SKM-1 (cell line): Measurements from ENCODE around the gene TOP1.

Experiments
- DNase-seq: peaks from one replicate; lab custom pipeline; 2025; ENCODE audit not compliant: unreplicated experiment; lab: John Stamatoyannopoulos, UW

Gene TOP1

DNA sequence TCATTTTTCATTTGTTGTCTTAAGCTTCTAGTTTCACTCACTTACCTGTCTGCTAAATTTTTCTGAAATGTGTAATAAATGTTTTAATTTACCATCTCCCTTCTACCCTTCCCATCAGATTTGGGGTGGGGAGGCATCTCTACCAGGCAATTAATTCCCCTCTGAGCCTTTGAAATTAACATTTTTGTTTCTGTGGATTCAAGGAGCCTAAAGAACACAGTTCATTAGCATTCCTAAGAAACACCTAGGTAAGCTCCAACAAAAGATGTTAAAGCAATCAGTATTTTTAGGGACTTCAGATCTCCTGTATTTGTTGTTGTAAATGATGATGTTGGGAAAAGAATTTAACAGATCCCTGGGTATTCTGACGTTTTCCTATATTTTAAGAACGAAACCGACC is 6.6 kb downstream of the TOP1 start:
- DNase-seq: no peak

- DNase-seq: no peak
These were observed 8.6 kb downstream of the TOP1 start for GRCh38 chr20:41037179-41037578.

DNA sequence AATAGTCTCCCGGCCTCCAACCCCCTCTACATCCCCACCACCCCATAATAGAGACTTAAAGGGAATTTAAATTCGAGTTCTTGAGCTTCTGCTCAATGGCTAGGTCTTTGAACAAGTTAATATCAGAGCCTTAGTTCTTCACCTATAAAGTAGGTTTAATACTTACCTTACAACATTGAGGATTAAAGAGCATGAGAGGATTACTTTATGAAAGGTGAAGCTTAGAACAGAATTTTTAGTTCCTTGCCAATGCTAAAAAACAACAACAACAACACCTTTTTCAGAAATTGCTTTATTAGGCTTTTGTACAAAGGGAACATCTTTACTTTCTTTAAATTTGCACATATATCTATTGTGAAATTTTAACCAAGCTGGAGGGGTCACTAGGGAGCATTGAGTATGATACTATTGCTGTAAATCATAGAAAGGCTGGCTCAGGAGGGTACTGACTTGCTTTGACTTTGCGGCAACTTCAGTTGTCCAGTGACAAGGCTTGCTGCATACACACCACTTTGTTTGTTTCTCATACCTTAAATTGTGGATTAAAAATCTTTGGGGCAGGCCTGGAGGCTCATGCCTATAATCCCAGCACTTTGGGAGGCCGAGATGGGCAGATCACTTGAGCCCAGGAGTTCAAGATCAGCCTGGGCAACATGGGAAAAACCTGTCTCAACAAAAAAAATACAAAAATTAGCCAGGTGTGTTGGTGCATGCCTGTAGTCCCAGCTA is 9.7 kb downstream of the TOP1 start:
- DNase-seq: no peak

DNA sequence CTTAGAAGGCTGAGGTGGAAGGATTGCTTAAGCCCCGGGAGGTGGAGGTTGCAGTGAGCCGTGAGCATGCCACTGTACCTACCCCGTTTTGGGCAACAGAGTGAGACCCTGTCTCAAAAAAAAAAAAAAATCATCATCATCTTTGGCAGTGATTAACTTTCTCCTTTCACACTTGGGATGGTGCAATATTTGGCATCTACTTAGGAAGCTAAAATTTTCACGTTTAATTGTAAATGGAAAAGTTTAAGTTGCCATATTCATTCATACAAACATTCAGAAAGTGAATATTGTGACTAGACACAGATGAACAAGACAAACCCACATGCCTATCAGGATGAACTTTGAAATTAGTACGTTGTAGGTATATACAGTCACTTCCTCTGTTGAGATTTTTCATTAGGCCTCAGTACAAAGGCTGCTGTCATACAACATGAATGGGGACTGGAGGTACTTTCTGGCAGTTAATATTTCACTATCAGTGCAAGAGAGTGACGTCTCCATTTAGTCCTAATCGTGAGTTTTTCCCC is 10.3 kb downstream of the TOP1 start:
- DNase-seq: no peak

DNA sequence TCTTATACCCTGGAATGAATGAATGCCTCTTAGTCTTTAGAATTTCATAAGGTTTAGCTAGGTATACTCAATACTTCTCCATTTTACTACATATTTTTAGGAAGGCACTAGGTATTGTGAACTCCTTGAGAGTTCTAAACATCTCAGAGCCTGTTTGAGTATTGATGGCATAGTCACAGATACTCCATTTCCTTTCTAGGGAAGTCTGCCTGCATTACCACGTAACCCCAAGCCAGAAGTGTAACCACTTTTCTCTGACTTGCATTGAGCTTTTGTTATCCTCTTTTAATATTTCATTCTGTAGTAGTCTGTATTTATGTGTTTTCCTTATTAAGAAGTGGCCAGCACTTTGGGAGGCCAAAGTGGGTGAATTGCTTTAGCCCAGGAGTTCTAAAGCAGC is 12.2 kb downstream of the TOP1 start:
- no peak for DNase-seq

- DNase-seq: no peak
These were observed 13.1 kb downstream of the TOP1 start for GRCh38 chr20:41041693-41042092.

DNA sequence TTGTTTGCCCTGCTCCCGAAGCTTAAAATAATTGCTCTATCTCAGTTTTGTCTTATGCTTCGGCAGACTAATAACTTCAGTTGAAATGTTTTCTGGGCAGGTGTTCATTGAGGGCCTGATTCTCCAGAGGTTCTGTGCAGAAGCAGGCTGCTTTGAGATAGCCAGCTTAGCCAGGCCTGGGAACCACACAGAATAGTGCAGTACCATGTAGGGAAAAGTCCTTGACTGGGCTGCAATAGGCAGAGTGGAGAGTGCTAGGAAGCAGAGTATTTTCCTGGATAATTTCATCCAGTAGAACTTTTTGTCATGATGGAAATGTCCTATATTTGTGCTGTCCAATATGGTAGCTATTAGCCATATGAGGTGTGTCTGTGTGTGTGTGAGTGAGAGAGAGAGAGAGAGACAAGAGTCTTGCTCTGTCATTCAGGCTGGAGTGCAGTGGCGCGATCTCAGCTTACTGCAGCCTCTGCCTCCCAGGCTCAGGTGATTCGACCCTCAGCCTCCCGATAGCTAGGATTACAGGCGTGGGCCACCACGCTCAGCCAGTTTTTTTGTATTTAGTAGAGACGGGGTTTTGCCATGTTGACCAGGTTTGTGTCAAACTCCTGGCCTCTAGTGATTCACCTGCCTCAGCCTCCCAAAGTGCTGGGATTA is 15.9 kb downstream of the TOP1 start:
- no peak for DNase-seq

DNA sequence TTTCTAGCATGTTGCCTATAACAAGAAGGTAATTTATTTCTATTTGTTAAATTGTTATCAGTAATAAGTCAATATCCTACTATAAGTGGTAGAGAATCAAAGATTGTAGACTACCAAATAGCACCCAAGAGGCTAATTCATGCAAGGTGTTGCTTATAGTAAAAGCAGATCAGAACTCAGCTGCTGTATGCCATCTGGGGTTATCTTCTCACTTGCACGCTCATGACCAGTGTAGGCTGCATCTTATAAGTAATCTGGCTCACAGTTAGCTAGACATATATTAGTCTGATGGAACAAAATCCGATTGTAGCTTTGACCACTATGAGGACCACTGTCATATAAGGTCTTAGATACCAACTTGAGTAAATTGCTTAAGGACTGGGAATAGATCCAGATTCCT is 17.0 kb downstream of the TOP1 start:
- DNase-seq: no peak

- DNase-seq: no peak
These were observed 18.1 kb downstream of the TOP1 start for GRCh38 chr20:41046716-41047115.

- no peak for DNase-seq
These were observed 18.8 kb downstream of the TOP1 start for GRCh38 chr20:41047279-41047974.

GRCh38 chr20:41047975-41048305 is 19.3 kb downstream of the TOP1 start:
- no peak for DNase-seq

GRCh38 chr20:41048461-41049301 is 20.1 kb downstream of the TOP1 start:
- DNase-seq: no peak

DNA sequence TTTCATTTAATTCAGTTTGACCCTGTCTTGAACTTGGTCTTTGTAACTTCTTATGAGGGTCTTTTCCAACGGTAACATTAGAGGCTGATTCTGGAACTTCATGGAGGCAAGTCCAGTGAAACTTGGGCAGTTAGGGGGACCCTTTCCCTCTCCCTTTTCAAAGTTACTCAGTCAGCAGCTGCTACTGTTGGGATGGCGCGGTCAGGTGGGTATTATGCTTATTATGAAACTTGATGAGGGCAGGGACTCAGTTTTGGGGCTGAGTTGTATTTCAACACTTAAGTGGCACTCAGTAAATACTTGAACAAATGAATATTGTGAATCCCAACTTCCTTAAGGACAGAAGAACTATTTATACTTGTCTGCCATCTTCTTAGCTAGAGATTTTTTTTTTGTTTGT is 20.8 kb downstream of the TOP1 start:
- DNase-seq: no peak

DNA sequence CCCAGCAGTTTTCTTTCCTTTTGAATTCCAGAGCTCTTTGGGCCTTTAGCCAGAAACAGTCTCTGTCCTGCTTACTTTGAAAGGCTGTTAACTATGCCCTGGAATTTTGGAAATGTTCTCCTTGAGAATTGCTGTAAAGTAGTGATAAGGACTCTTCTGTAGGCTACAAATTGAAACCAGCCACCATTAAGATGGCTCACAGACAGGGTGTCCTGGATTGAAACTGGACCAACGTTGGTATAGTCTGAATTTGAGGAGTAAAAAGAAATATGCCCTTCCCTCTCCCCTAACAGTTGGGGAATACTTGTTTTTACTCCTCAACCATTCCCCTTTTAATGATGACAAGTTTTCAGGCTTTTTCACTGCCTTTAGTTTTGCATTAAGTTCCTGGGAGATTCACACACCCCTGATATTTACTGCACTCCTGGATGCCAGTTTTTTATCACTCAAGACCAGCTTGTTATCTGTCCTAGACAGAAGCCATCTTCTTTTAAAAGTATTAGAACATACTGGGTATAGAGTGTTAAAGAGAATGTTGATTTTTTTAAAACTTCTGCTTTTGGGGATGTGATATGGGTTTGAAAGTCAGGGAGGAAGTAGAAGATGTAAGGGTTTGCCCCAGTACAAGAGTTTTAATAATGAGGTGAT is 21.9 kb downstream of the TOP1 start:
- DNase-seq: no peak

DNA sequence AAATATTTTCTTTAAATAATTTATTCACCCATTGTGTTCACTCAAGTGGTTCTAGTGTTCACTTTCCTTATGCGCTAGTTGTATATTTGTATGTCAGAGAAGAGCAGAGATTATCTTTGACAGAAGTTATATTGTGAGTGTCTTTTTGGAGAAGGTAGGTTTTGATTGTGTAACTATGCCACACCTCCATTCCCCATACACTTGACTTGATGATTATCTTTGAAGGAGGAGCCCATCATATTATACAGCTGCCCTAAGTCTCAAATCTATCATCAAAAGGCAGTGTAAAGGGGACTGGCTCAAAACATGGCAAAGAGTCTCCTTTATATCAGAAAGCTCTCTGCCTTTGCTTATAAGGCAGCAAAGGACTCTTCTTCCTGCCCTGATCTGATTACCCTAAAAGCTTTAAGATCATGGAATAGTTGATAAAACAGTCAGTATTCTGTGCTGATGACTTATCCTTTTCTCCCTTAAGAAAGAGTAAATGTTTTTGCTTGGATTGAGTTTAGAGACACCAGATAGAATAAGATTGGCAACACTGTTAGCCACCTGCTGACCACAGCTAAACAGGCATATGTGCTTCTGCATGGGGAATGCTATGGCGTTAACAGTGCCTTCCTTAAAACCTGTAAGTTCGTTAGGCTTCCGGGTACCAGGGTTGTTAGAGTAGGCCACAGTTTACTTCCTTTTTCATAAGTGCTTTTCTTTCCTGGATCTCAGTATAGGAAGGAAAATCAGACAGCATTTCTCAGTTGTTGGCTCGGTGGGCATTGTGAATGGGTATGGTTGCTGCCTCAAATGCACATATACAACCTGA is 22.6 kb downstream of the TOP1 start:
- DNase-seq: no peak

DNA sequence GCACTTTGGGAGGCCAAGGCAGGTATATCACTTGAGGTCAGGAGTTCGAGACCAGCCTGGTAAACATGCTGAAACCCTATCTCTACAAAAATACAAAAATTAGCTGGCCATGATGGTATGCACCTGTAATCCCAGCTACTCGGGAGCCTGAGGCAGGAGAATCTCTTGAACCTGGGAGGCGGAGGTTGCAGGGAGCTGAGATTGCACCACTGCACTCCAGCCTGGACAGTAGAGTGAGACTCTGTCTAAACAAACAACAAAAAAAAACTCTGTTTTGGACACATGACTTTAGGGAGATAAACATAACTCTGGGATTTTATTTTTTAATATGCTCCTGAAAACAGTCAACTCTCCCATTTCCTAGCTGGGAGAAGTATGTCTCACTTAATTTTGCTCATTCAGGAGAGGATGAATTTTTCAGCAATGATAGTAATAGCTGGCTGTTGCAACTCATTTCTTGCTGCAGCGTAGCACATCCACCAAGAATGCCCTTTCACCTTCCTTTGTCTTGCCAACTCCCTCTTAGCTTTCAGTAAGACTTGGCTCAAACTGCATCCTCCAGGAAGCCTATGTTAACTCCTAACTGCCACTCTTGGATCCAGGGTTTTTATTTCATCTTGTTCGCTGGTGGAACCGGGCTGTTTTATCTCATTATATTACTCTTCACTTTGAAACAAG is 24.3 kb downstream of the TOP1 start:
- DNase-seq: no peak

DNA sequence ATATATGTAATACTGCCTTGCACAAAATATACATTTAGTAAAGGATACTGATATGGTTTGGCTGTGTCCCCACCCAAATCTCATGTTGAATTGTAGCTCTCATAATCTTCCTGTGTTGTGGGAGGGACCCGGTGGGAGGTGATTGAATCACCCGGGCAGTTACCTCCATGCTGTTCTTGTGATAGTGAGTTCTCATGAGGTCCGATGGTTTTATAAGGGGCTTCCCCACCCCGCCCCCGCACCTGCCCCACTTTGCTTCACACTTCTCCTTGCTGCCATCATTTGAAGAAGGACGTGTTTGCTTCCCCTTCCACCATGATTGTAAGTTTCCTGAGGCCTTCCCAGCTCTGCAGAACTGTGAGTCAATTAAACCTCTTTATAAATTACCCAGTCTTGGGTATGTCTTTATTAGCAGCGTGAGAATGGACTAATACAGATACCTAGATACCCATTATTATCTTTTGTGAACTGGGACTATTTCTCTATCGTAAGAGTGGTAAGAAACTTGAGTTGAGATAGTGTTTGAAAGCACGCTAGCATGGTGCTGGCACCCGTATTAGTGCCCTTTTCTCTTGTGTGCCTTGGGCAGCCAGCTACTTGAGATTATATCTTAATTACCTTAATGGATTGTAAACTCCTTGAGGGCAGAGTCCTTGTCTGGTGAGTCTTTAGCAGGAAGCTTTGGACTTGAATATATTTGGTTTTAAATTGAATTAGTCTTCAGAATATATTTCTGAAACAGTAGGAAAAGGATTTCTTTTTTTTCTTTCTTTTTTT is 25.6 kb downstream of the TOP1 start:
- no peak for DNase-seq

DNA sequence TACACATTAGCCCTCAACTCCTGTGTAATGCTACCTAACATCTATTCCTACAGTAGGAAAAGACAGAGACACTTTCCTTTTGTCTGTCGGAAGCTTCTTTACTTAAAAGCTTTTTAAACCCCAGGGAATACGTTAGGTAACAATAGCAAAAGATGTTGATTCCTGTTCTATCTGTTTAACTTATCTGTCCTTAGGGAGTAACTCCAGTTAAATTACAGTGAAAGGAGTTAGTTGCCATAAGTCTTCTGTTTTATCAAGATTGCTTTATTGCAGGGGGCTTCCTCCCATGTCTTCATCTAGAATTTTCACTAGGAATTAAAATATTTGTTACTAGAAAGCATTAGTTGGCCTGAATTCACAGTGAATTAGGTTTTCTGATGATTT is 26.2 kb downstream of the TOP1 start:
- no peak for DNase-seq

- DNase-seq: no peak
These were observed 27.1 kb downstream of the TOP1 start for GRCh38 chr20:41055679-41056078.
